GM18867 (cell line): ENCODE data around the gene ZIC5.

Experiments used
- ATAC-seq: cut with Tn5 transposase; IDR thresholded peaks from one replicate; pipeline ENCODE4 v1.9.1; 2021; ENCODE audit warnings: mild to moderate bottlenecking, moderate library complexity; ENCODE audit not compliant: unreplicated experiment

ZIC5 gene

GRCh38 chr13:99971576-99972189 is at the start of gene ZIC5:
Gene ZIC5 (minus strand): TSS chr13:99971767. CDS start chr13:99971603, 164 bp downstream.
- ATAC-seq, result no peak

DNA sequence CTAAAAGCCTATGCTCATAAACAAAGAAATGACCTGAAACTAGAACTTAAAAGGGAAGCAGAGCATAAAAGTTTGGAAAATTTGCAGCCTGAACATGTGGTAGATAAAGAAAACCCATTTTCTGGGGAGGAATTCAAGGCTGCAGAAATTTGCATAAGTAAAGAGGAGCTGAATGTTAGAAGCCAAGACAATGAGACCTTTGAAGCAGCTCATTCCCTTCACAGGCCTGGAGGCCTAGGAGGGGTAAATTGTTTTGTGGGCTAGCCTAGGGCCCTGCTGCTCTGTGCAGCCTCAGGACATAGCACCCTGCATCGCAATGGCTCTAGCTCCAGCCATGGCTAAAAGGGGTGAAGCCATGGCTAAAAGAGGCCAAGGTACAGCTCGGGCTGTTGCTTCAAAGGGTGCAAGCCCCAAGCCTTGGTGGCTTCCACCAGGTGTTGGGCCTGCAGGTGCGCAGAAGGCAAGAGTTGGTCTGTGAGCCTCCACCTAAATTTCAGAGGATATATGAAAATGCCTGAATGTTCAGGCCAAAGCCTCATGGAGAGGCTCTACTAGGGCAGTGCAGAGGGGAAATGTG is 48.3 kb upstream of the ZIC5 start:
- no peak for ATAC-seq

GRCh38 chr13:100014621-100015020 is 43.1 kb upstream of the ZIC5 start:
- ATAC-seq, result no peak

GRCh38 chr13:99998261-99998660 is 26.7 kb upstream of the ZIC5 start:
- no peak for ATAC-seq

GRCh38 chr13:99997702-99998214 is 26.2 kb upstream of the ZIC5 start:
- ATAC-seq, result no peak

- no peak for ATAC-seq
Observed at GRCh38 chr13:99996381-99996973, 24.9 kb upstream of the ZIC5 start.

- ATAC-seq, result no peak
Observed at GRCh38 chr13:99995589-99996380, 24.2 kb upstream of the ZIC5 start.

DNA sequence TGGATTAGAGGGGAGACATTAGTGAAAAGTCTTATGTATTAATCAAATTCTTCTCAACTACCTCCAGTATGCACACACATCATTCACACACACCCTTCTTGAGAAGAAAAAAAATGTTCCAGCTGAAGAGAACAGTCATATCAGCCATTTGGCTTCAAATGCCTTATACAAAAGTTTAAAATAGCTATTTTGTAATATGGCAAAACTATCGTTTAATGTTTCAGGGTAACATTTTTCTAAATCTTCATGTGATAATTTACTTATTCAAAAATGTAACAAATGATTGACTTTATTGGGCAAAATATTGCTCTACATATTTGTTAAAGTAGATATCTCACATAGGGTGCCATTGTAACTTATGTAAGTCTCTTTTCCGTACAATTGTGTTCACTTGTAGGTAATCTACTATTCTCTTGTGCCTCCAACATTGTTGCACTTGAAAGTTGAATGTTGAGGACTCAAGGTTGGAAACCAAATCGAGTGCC is 23.6 kb upstream of the ZIC5 start:
- ATAC-seq, result no peak

- no peak for ATAC-seq
Observed at GRCh38 chr13:99994638-99995020, 23.1 kb upstream of the ZIC5 start.

DNA sequence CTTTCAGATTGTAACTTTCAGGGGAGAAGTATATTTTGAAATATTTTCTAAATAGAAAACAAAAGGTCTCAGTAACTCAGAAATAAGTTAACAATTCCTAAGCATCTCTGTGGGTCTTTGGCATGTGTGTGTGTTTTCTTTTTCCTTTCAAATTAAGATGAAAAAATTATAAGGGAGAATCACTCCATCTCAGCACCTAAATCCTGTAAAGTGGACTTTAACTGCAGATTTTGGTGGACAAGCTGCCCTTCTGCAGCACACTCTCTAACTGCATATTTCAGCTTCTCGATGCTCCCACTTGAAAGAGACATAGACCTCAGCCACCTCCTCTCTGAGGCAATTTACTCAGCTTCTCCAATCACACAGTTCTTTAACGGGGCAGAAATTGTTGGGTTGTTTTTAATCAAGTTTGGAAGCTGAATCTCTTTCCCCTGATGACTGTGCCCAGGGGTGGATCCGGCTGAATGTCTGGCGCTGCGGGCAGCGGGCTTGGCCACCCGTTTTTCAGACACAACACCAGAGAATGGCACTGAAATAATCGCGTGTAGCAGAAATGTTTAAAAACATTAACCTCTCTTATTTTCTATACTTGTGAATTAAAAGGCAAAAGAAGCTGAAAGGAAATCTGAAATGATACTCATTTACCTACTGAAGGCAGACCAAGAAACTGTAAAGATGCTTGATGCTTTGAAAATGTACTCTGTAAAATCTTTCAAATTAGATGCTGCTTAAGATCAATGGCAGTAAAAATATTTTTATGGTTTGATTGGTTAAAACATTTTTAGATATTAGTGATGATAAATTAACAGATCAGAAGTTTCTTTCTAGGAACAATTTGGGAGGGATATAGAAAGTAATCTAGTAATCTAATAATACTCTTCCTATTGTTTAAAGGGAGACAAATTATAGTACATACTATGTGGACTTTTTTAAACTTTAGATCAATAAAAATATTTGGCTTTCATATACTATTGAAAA is 22.4 kb upstream of the ZIC5 start:
- no peak for ATAC-seq

GRCh38 chr13:99992949-99993351 is 21.4 kb upstream of the ZIC5 start:
- ATAC-seq, result no peak

DNA sequence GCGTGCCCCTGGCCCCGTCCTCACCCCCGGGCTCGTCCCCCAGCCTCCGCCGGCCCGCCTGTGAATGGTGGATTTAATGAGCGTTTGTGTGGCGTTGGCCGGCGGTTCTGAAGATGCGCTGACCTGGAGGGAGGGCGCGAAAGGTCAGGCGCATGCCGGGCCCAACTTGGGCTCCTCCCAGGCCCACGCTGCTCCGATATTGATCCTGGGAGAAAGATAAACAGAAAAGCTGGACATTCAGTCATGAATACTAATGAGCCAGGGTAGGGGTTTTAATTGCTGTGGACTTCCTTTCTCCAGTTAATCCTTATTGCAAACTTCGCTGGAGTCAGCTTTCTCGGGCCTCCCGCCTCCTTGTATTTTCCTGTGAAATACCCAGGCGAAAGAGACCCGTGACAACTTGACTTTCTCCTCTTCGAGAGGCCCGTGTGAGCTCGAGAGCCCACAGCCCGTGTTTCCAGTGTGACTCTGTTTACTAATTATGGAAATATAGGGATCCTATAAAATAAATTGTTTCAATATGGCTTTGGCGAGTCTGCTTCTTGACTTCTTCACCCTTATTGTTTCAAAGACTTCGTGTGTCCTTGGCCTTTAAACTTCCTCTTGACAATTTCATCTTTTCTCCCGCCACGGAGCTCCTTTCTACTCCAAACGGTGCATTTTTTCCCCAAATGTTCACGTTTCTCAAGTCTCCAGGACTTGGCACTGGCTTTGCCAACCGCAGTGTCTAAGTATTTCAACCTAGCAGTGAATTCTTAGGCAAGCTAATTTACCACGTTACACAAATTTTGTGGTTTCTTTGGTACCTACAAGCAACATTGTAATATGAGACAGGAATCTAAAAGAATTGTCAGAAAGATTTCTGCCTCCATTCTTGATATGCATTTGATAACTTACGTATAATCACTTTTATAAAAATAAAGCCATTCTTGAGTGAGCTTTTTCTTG is 20.5 kb upstream of the ZIC5 start:
- no peak for ATAC-seq

- ATAC-seq, result no peak
Observed at GRCh38 chr13:99991013-99991827, 19.7 kb upstream of the ZIC5 start.

- ATAC-seq, result no peak
Observed at GRCh38 chr13:99990126-99990977, 18.8 kb upstream of the ZIC5 start.

DNA sequence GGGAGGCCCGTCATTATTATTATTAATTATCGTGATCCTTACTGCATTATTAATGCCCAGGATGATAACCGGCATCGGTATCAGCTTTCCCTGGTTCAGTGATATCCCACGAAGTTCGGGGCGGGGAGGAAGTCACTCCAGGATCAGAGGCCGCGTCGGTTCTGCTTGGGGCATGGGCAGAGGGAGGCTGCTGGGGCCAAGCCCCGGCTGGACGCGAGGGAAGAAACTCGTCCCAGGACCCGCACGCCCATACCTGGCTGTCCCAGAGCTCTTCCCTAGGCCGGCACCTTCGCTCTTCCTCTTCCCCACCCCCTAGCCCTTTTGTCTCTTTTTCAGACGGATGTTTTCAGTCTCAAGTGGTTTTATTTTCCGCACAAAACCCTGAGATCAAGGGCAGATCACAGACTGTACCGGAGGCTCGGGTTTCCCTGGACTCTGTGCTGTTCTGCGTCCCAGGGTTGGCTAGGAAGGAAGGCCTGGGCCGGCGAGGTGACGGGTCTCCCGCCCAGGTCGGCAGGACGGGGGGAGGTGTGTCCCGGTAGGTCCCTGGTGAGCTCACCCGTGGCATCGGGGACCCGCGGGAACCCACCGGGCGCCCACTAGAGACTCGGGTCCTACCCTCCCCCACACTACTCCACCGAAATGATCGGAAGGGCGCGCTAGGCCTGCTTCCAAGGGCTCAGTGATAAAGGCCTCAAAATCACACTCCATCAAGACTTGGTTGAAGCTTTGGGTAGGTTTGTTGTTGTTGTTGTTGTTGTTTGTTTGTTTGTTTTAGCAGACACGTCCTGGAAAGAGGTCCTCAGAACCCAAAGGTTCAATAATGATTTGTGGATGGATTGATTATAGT is 17.9 kb upstream of the ZIC5 start:
- ATAC-seq, result no peak

- no peak for ATAC-seq
Observed at GRCh38 chr13:99988529-99989275, 17.1 kb upstream of the ZIC5 start.
